H9 (cell line): ENCODE measurements around the gene ZNF281. TPM values are rescaled to one million over a fixed set of nuclear protein-coding genes. Genes with fewer than 3 reads are reported as not detected.
"Not testable (repeated sequence)": the region's sequence is repeated elsewhere in the genome, so short reads cannot be mapped to it uniquely, and the experiment has no call there.

Source experiments
- DNase-seq: peaks from one replicate; pipeline ENCODE4 v3.0.0-alpha.2; 2017
- H2AFZ ChIP-seq: one replicate; pipeline ENCODE4 v1.6.1; 2013; ENCODE audit warnings: mild to moderate bottlenecking, low read length, control low read depth, moderate library complexity
- H2AK5ac ChIP-seq: 2 replicates; pipeline ENCODE4 v1.6.1; 2013; ENCODE audit warnings: low read length, control low read depth, mixed read lengths; ENCODE audit not compliant: insufficient read length
- H2BK120ac ChIP-seq: one replicate; pipeline ENCODE4 v1.6.1; 2013; ENCODE audit warnings: low read depth, mild to moderate bottlenecking, low read length, control low read depth, inconsistent platforms; ENCODE audit not compliant: poor library complexity, severe bottlenecking
- H2BK12ac ChIP-seq: 2 replicates; pipeline ENCODE4 v1.6.1; 2013; ENCODE audit warnings: low read length, control low read depth, mixed read lengths, low read depth; ENCODE audit not compliant: insufficient read length
- H2BK15ac ChIP-seq: 2 replicates; pipeline ENCODE4 v1.6.1; 2013; ENCODE audit warnings: low read depth, low read length, control low read depth
- H2BK20ac ChIP-seq: one replicate; pipeline ENCODE4 v1.6.1; 2013; ENCODE audit warnings: low read depth, mild to moderate bottlenecking, low read length, control low read depth, inconsistent platforms; ENCODE audit not compliant: poor library complexity, severe bottlenecking
- H2BK5ac ChIP-seq: 2 replicates; pipeline ENCODE4 v1.6.1; 2013; ENCODE audit warnings: low read length, control low read depth, mixed read lengths; ENCODE audit not compliant: insufficient read length
- H3K14ac ChIP-seq: 2 replicates; pipeline ENCODE4 v1.6.1; 2013; ENCODE audit warnings: low read length, control low read depth; ENCODE audit not compliant: insufficient read depth
- H3K18ac ChIP-seq: 2 replicates; pipeline ENCODE4 v1.6.1; 2013; ENCODE audit warnings: low read depth, mild to moderate bottlenecking, mixed read lengths, low read length, control low read depth; ENCODE audit not compliant: insufficient read length
- H3K23ac ChIP-seq: 2 replicates; pipeline ENCODE4 v1.6.1; 2013; ENCODE audit warnings: low read length, control low read depth, mixed read lengths, low read depth; ENCODE audit not compliant: insufficient read length
- H3K23me2 ChIP-seq: 2 replicates; pipeline ENCODE4 v1.6.1; 2013; ENCODE audit warnings: low read depth, mild to moderate bottlenecking, mixed read lengths, low read length, control low read depth; ENCODE audit not compliant: insufficient read length, poor library complexity, severe bottlenecking
- H3K27ac ChIP-seq: 2 replicates; pipeline ENCODE4 v1.5.1; 2013; ENCODE audit warnings: low read length, control low read depth, mixed read lengths, low read depth; ENCODE audit not compliant: insufficient read length
- H3K27me3 ChIP-seq: 2 replicates; pipeline ENCODE4 v1.6.1; 2013; ENCODE audit warnings: low read length, control low read depth, inconsistent platforms; ENCODE audit not compliant: insufficient read depth
- H3K4ac ChIP-seq: 2 replicates; pipeline ENCODE4 v1.6.1; 2013; ENCODE audit warnings: low read depth, mild to moderate bottlenecking, control low read depth, inconsistent platforms, low read length, moderate library complexity
- H3K4me1 ChIP-seq: 2 replicates; pipeline ENCODE4 v1.6.1; 2013; ENCODE audit warnings: low read length, control low read depth, inconsistent platforms; ENCODE audit not compliant: insufficient read depth
- H3K4me2 ChIP-seq: 2 replicates; pipeline ENCODE4 v1.6.1; 2013; ENCODE audit warnings: low read length, control low read depth, mixed read lengths; ENCODE audit not compliant: insufficient read length, insufficient read depth
- H3K56ac ChIP-seq: 2 replicates; pipeline ENCODE4 v1.6.1; 2013; ENCODE audit warnings: low read depth, mild to moderate bottlenecking, mixed read lengths, low read length, control low read depth; ENCODE audit not compliant: insufficient read length
- H3K79me1 ChIP-seq: 2 replicates; pipeline ENCODE4 v1.6.1; 2013; ENCODE audit warnings: low read depth, mild to moderate bottlenecking, moderate library complexity, low read length, control low read depth, inconsistent platforms; ENCODE audit not compliant: insufficient read depth, poor library complexity, severe bottlenecking
- H3K79me2 ChIP-seq: 2 replicates; pipeline ENCODE4 v1.6.1; 2013; ENCODE audit warnings: low read length, control low read depth, inconsistent platforms; ENCODE audit not compliant: insufficient read depth
- H3K9ac ChIP-seq: 2 replicates; pipeline ENCODE4 v1.6.1; 2013; ENCODE audit warnings: low read length, control low read depth, mixed read lengths; ENCODE audit not compliant: insufficient read length; ENCODE audit errors: extremely low read depth
- H3K9me3 ChIP-seq: one replicate; pipeline ENCODE4 v1.6.1; 2013; ENCODE audit warnings: low read depth, low read length, inconsistent platforms; ENCODE audit not compliant: control insufficient read depth
- H3T11ph ChIP-seq: one replicate; pipeline ENCODE4 v1.6.1; 2013; ENCODE audit warnings: mild to moderate bottlenecking, low read length, control low read depth, inconsistent platforms
- H4K20me1 ChIP-seq: one replicate; pipeline ENCODE4 v1.6.1; 2013; ENCODE audit not compliant: control insufficient read depth, insufficient read length, insufficient read depth
- H4K5ac ChIP-seq: 2 replicates; pipeline ENCODE4 v1.6.1; 2013; ENCODE audit warnings: low read depth, mild to moderate bottlenecking, mixed read lengths, low read length, control low read depth; ENCODE audit not compliant: insufficient read length
- H4K8ac ChIP-seq: replicated peaks from 2 replicates; pipeline ENCODE4 v1.6.1; 2013; ENCODE audit warnings: low read length, control low read depth, mixed read lengths, low read depth; ENCODE audit not compliant: insufficient read length
- H4K91ac ChIP-seq: 2 replicates; pipeline ENCODE4 v1.6.1; 2013; ENCODE audit warnings: low read depth, mild to moderate bottlenecking, moderate library complexity, mixed read lengths, low read length, control low read depth; ENCODE audit not compliant: insufficient read length
- H3K27ac Mint-ChIP-seq, 3 experiments: 2 replicates in 2 of 3; 3 replicates in 1 of 3; pipeline ENCODE4 v1.8.0; 2020 to 2021; ENCODE audit warnings: mixed read lengths in 3 of 3, mild to moderate bottlenecking in 1 of 3, moderate library complexity in 1 of 3
- H3K27me3 Mint-ChIP-seq: 2 replicates; pipeline ENCODE4 v1.8.0; 2021; ENCODE audit warnings: low read depth, mild to moderate bottlenecking, moderate library complexity, mixed read lengths
- H3K36me3 Mint-ChIP-seq, 3 experiments: 2 replicates in 2 of 3; 3 replicates in 1 of 3; pipeline ENCODE4 v1.8.0; 2020 to 2021; ENCODE audit warnings: low read depth in 3 of 3, mixed read lengths in 3 of 3; ENCODE audit not compliant: insufficient read depth in 1 of 3
- H3K4me1 Mint-ChIP-seq, 2 experiments: 2 replicates each; pipeline ENCODE4 v1.8.0; 2020; ENCODE audit warnings: mixed read lengths in 2 of 2
- H3K4me3 Mint-ChIP-seq, 2 experiments: 2 replicates in 1 of 2; 3 replicates in 1 of 2; pipeline ENCODE4 v1.8.0; 2020 to 2021; ENCODE audit warnings: mild to moderate bottlenecking in 2 of 2, mixed read lengths in 2 of 2, moderate library complexity in 1 of 2
- H3K9me3 Mint-ChIP-seq, 2 experiments: 2 replicates in 1 of 2; 3 replicates in 1 of 2; pipeline ENCODE4 v1.8.0; 2020; ENCODE audit warnings: mild to moderate bottlenecking in 2 of 2, mixed read lengths in 2 of 2, moderate library complexity in 1 of 2
- WGBS: extraction: QIAGEN DNeasy Blood & Tissue Kit; methylation state at CpG from one replicate; pipeline ENCODE4 v1.1.7; 2013; ENCODE audit warnings: missing lambda C conversion rate, low lambda C conversion rate, mixed read lengths; ENCODE audit not compliant: insufficient read length; ENCODE audit errors: extremely low coverage; 5-methylcytosine and 5-hydroxymethylcytosine counted together
- total RNA-seq: library from RNA; stranded (reverse); gene quantifications from 2 replicates; pipeline ENCODE4 v1.2.1, GENCODE V29; 2021
- TF ChIP-seq, protein P1 (sequence below): fragments of 200-600 bp; sonication (generic); conservative IDR thresholded peaks from 3 replicates; pipeline ENCODE4 v1.8.0; 2021; ENCODE audit warnings: antibody characterized with exemption, mild to moderate bottlenecking

The ZNF281 gene
- total RNA-seq, 1 experiment from 2014 or later = 75.2 TPM

DNA sequence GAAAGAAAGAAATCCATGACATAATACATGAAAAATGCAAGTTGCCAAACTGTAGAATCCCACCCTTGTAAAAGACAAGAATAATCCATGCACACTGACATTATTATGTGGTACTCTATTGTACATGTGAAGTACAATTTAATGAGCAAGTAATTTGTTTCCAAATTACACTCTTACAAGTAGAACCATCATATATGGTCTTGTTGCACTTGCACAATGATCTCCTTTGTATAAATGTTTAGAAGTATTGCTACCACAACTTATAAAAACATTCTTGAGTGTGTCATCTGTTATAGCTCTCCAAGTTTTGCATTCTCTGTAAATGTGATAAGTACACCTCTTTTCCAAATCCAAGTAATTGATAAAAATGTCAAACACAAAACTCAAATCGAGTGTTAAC lies 29.1 kb upstream of the ZNF281 start:
- TF ChIP-seq, protein P1, sequence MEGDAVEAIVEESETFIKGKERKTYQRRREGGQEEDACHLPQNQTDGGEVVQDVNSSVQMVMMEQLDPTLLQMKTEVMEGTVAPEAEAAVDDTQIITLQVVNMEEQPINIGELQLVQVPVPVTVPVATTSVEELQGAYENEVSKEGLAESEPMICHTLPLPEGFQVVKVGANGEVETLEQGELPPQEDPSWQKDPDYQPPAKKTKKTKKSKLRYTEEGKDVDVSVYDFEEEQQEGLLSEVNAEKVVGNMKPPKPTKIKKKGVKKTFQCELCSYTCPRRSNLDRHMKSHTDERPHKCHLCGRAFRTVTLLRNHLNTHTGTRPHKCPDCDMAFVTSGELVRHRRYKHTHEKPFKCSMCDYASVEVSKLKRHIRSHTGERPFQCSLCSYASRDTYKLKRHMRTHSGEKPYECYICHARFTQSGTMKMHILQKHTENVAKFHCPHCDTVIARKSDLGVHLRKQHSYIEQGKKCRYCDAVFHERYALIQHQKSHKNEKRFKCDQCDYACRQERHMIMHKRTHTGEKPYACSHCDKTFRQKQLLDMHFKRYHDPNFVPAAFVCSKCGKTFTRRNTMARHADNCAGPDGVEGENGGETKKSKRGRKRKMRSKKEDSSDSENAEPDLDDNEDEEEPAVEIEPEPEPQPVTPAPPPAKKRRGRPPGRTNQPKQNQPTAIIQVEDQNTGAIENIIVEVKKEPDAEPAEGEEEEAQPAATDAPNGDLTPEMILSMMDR = no peak
- Histone ChIP-seq H3K9me3 (no peaks in the 10 kb centered on the region), H2BK12ac (no peak overlapping the region), H3K79me2 (no peaks in the 10 kb centered on the region), H3K27me3 (no peaks in the 10 kb centered on the region), H2BK5ac (no peak overlapping the region), H3K9ac (no peak overlapping the region), H4K91ac (no peak overlapping the region), H2AK5ac (no peak overlapping the region), H3K23me2 (no peaks in the 10 kb centered on the region), H3K23ac (no peak overlapping the region), H2BK120ac (no peak overlapping the region), H4K20me1 (no peaks in the 10 kb centered on the region), H3K56ac (no peak overlapping the region), H3K14ac (no peak overlapping the region), H4K8ac (no peak overlapping the region), H3K79me1 (no peaks in the 10 kb centered on the region), H3T11ph (no peak overlapping the region), H3K4ac (no peak overlapping the region), H3K4me2 (no peak overlapping the region), H2AFZ (no peak overlapping the region), H2BK20ac (no peak overlapping the region), H3K18ac (no peak overlapping the region), H3K27ac (no peak overlapping the region), H3K4me1 (no peaks in the 10 kb centered on the region), H2BK15ac (no peak overlapping the region), H4K5ac (no peak overlapping the region)
- Mint-ChIP-seq H3K27ac (peak overlapping the region in 1 of 3 experiments; percentile 15; a peak in 1 of 7 replicates), H3K36me3 (peaks cover 4 to 10% (median 7%) of the 10 kb centered on the region in 3 experiments; a peak in 6 of 7 replicates), H3K27me3 (no peaks in the 10 kb centered on the region), H3K4me3 (no peak overlapping the region), H3K4me1 (peaks cover 13 to 18% of the 10 kb centered on the region in 2 experiments), H3K9me3 (no peaks in the 10 kb centered on the region; a peak in 1 of 5 replicates)
- WGBS = no CpG with 5 or more reads among the region's 1 CpG
- DNase-seq = no peak

DNA sequence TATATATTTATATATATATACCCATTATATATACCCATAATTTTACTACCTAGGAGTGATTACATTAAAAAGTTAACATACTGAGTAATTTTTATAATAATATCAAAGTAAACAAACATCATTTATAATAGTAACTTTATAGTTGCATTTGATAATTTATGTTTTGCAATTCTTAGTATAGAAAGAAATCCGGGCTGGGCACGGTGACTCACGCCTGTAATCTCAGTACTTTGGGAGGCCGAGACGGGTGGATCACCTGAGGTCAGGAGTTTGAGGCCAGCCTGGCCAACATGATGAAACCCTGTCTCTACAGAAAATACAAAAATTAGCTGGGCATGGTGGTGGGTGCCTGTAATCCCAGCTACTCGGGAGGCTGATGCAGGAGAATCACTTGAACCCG lies 28.6 kb upstream of the ZNF281 start:
- H3K79me1 ChIP-seq, H2AK5ac ChIP-seq, H2AFZ ChIP-seq, H4K20me1 ChIP-seq, H3K79me2 ChIP-seq, H2BK15ac ChIP-seq, H3K27ac Mint-ChIP-seq, H3T11ph ChIP-seq, H3K4me1 ChIP-seq, H2BK12ac ChIP-seq, H3K27me3 Mint-ChIP-seq, H2BK120ac ChIP-seq, H3K14ac ChIP-seq, H2BK20ac ChIP-seq, H3K4ac ChIP-seq, H3K23ac ChIP-seq, H3K9ac ChIP-seq, H3K23me2 ChIP-seq, H4K5ac ChIP-seq, DNase-seq, H3K56ac ChIP-seq, H3K27me3 ChIP-seq, H3K27ac ChIP-seq, H3K9me3 ChIP-seq, H4K8ac ChIP-seq, H4K91ac ChIP-seq, H3K4me3 Mint-ChIP-seq, H3K36me3 Mint-ChIP-seq, H3K9me3 Mint-ChIP-seq, H3K18ac ChIP-seq, H2BK5ac ChIP-seq, H3K4me2 ChIP-seq: not testable (repeated sequence)
- peaks cover 13 to 18% of the 10 kb centered on the region in 2 experiments for H3K4me1 Mint-ChIP-seq
- WGBS = no CpG with 5 or more reads among the region's 7 CpGs
